ENCODE measurements around the gene TINAGL1.
A peak's percentile ranks its signal among the peaks of the same experiment; 100 is the strongest.

Gene TINAGL1

DNA sequence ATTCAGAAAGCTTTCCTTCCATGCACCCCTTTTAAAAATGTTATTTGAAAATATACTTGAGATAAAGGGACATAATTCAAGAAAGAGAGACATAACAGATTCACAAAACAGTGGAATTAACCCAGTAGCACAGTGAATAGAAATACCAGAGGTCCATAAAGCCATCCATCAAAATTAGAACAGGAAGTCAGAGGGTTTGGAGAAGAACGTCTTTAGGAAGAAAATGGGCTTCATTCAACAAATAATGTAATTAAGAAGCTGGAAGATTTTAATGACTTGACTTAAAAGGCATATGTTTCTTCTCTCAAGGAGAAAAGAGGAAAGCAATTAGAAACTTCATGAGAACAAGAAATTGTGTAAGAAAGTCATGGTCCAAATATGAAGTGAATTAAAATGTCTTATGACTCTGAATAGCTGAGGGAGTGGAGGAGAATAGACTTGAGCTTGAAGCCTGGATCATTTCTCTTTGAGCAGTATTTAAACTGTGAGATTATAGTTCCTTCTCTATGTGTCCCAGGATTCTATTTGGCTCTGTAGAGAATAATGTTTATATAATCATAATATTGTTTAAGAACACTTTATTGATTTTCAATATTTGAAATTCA is 33.3 kb downstream of the TINAGL1 start:
- TF ChIP-seq, protein P1, sequence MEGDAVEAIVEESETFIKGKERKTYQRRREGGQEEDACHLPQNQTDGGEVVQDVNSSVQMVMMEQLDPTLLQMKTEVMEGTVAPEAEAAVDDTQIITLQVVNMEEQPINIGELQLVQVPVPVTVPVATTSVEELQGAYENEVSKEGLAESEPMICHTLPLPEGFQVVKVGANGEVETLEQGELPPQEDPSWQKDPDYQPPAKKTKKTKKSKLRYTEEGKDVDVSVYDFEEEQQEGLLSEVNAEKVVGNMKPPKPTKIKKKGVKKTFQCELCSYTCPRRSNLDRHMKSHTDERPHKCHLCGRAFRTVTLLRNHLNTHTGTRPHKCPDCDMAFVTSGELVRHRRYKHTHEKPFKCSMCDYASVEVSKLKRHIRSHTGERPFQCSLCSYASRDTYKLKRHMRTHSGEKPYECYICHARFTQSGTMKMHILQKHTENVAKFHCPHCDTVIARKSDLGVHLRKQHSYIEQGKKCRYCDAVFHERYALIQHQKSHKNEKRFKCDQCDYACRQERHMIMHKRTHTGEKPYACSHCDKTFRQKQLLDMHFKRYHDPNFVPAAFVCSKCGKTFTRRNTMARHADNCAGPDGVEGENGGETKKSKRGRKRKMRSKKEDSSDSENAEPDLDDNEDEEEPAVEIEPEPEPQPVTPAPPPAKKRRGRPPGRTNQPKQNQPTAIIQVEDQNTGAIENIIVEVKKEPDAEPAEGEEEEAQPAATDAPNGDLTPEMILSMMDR (IDR thresholded peaks at IDR 0.05; ENCODE audit: poor library complexity, severe bottlenecking), result no peak
- Histone ChIP-seq H3K36me3 (ENCODE audit: low read depth) (no peaks in the 10 kb centered on the region), H3K9me3 (ENCODE audit: severe bottlenecking) (no peaks in the 10 kb centered on the region), H3K27me3 (ENCODE audit: insufficient read depth, poor library complexity, severe bottlenecking) (no peaks in the 10 kb centered on the region), H3K27ac (ENCODE audit: poor library complexity, severe bottlenecking) (no peak overlapping the region), H3K4me1 (ENCODE audit: insufficient read depth, poor library complexity, severe bottlenecking) (no peaks in the 10 kb centered on the region), H3K4me3 (ENCODE audit: severe bottlenecking) (no peak overlapping the region)
- DNase-seq (ENCODE audit: low spot score) (no peak), ATAC-seq (ENCODE audit: low read depth) (no peak)

DNA sequence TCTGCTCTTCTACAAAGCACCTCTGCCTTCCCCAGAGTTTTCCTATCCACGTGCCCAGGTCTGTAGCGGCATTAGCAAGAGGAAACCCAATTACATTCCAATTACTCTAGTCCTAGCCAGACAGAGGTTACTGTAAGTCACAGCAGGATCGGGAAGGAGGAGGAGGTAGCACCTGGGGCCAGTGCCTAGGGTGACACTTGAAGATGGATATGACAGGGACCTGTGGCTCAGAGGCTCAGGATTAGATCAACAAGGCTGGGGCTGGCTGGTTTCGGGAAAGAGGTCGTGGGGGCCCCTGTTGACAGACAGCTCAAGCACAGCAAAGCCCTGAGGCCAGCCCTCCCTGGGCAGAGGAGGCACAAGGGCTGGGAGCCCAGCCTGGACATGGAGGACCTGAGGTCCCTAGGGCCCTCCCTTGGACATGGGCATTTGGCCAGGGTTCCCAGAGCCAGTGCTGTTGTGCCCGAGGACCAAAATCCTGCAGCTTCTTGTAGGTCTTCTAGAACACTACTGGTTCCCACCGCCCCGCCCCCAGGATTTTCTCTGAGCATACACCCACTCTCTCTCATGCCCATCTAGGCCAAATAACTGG is 38.2 kb downstream of the TINAGL1 start:
- TF ChIP-seq, protein P1 (IDR thresholded peaks at IDR 0.05; ENCODE audit: poor library complexity, severe bottlenecking), result no peak
- ATAC-seq (ENCODE audit: low read depth) (no peak), DNase-seq (ENCODE audit: low spot score) (peak; percentile 57)
- Histone ChIP-seq H3K27ac (ENCODE audit: poor library complexity, severe bottlenecking) (no peak overlapping the region), H3K4me1 (ENCODE audit: insufficient read depth, poor library complexity, severe bottlenecking) (no peaks in the 10 kb centered on the region), H3K9me3 (ENCODE audit: severe bottlenecking) (no peaks in the 10 kb centered on the region), H3K36me3 (ENCODE audit: low read depth) (no peaks in the 10 kb centered on the region), H3K27me3 (ENCODE audit: insufficient read depth, poor library complexity, severe bottlenecking) (peaks cover 13% of the 10 kb centered on the region), H3K4me3 (ENCODE audit: severe bottlenecking) (no peak overlapping the region)

DNA sequence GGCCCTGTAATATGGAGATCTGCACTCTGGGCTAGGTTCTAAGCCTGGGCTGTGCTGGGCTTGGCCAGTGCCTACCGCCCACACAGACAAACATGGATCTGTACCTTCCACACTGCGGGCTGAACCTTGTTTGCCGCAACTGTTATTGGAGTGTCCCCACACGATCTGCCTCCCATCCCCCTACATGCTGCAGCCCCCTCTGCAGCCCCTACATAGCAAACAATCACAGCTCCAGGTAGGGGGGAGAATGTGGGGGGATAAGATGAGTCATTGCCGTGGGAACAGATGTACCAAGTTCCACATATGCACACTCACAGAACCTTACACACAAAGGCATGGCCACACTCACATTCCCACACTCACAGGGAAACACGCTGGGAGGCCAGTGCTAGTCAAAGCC is 39.1 kb downstream of the TINAGL1 start:
- DNase-seq (ENCODE audit: low spot score), result no peak
- no peak overlapping the region for H3K27ac ChIP-seq (ENCODE audit: poor library complexity, severe bottlenecking)
- TF ChIP-seq, protein P1 (IDR thresholded peaks at IDR 0.05; ENCODE audit: poor library complexity, severe bottlenecking), result no peak
- no peaks in the 10 kb centered on the region for H3K9me3 ChIP-seq (ENCODE audit: severe bottlenecking)
- no peak for ATAC-seq (ENCODE audit: low read depth)
- no peak overlapping the region for H3K4me3 ChIP-seq (ENCODE audit: severe bottlenecking)
- H3K4me1 ChIP-seq (ENCODE audit: insufficient read depth, poor library complexity, severe bottlenecking), result no peaks in the 10 kb centered on the region
- H3K36me3 ChIP-seq (ENCODE audit: low read depth), result no peaks in the 10 kb centered on the region
- peaks cover 13% of the 10 kb centered on the region for H3K27me3 ChIP-seq (ENCODE audit: insufficient read depth, poor library complexity, severe bottlenecking)

DNA sequence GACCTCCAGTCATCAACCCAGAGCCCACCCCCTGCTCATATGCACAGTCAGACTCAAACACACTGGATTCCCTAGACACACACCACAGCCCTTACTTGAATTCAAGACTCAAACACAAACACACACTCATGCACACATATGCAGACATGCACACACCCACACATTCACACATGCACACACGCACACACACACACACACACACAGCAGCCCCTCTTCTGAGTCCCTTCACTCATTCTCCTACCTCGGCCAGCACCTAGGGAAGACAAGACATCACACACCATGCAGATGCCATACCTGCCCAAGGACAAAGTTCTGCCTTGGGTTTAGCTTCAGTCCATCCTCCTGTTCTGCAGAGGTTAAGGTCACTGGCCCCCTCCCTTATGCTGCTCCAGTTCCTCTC is 39.6 kb downstream of the TINAGL1 start:
- TF ChIP-seq, protein P1 (IDR thresholded peaks at IDR 0.05; ENCODE audit: poor library complexity, severe bottlenecking), result no peak
- H3K27me3 ChIP-seq (ENCODE audit: insufficient read depth, poor library complexity, severe bottlenecking), result peaks cover 13% of the 10 kb centered on the region
- no peaks in the 10 kb centered on the region for H3K4me1 ChIP-seq (ENCODE audit: insufficient read depth, poor library complexity, severe bottlenecking)
- DNase-seq (ENCODE audit: low spot score) (no peak), ATAC-seq (ENCODE audit: low read depth) (no peak)
- H3K9me3 ChIP-seq (ENCODE audit: severe bottlenecking), result no peaks in the 10 kb centered on the region
- H3K27ac ChIP-seq (ENCODE audit: poor library complexity, severe bottlenecking), result no peak overlapping the region
- H3K4me3 ChIP-seq (ENCODE audit: severe bottlenecking), result no peak overlapping the region
- no peaks in the 10 kb centered on the region for H3K36me3 ChIP-seq (ENCODE audit: low read depth)

All from RWPE2 (cell line).